ENCODE results near the gene PFKFB4.

GRCh38 chr3:48592519-48593087 is 36.0 kb upstream of the PFKFB4 start:
- TF ChIP-seq MYC (IDR thresholded peaks at IDR 0.05; ENCODE audit: insufficient read depth, insufficient read length, insufficient replicate concordance, low read length, severe bottlenecking) (no peak), RAD21 (IDR thresholded peaks at IDR 0.05; ENCODE audit: insufficient read depth, low read depth, low read length) (no peak), ZNF24 (IDR thresholded peaks at IDR 0.05) (no peak), CTCF (IDR thresholded peaks at IDR 0.05 in 2 of 3, conservative IDR thresholded peaks at IDR 0.05 in 1 of 3; ENCODE audit: control insufficient read depth in 2 of 3, extremely low read depth in 1 of 3, insufficient read depth in 1 of 3, low read depth in 3 of 3, low read length in 3 of 3) (no peak), POLR2A (IDR thresholded peaks at IDR 0.05; ENCODE audit: low read depth, low read length) (no peak), CBX5 (IDR thresholded peaks at IDR 0.05; ENCODE audit: low read depth) (no peak), SUZ12 (IDR thresholded peaks at IDR 0.05; ENCODE audit: unreplicated experiment) (no peak), ZSCAN29 (IDR thresholded peaks at IDR 0.05) (no peak), FOS (IDR thresholded peaks at IDR 0.05; ENCODE audit: borderline replicate concordance, extremely low read depth, insufficient read length) (no peak), CREB1 (IDR thresholded peaks at IDR 0.05; ENCODE audit: low read depth) (no peak), POLR2AphosphoS5 (IDR thresholded peaks at IDR 0.05; ENCODE audit: low read length) (no peak), NFIC (IDR thresholded peaks at IDR 0.05; ENCODE audit: low read depth, low read length) (no peak), ZNF384 (IDR thresholded peaks at IDR 0.05; ENCODE audit: borderline replicate concordance, low read depth, low read length) (no peak), CHD4 (IDR thresholded peaks at IDR 0.05) (no peak)
